CD14-positive monocyte (primary cell): ENCODE results near the gene PUS7. TPM values are rescaled to one million over a fixed set of nuclear protein-coding genes. Genes with fewer than 3 reads are reported as not detected.
"Not testable (repeated sequence)": the region's sequence is repeated elsewhere in the genome, so short reads cannot be mapped to it uniquely, and the experiment has no call there.

ENCODE experiments used
- DNase-seq, 3 donors: peaks; one replicate each; pipeline ENCODE4 v3.0.0-alpha.2; 2011 to 2022
- H2AFZ ChIP-seq: 2 replicates; pipeline ENCODE4 v1.6.0; 2012; ENCODE audit warnings: mild to moderate bottlenecking, low read depth, low read length, inconsistent platforms; ENCODE audit not compliant: insufficient read depth, poor library complexity, severe bottlenecking
- H3K27ac ChIP-seq, 2 donors: 1 replicate in 1 of 2; 2 replicates in 1 of 2; pipeline ENCODE4 v1.5.1; 2012 to 2013; ENCODE audit warnings: low read length in 2 of 2, control low read depth in 1 of 2, inconsistent platforms in 1 of 2, low read depth in 1 of 2, mild to moderate bottlenecking in 1 of 2
- H3K27me3 ChIP-seq, 2 donors: one replicate each; pipeline versions ENCODE4 v1.6.0 to v1.6.1; 2011 to 2013; ENCODE audit warnings: low read length in 2 of 2; ENCODE audit not compliant: control insufficient read depth in 2 of 2, insufficient read depth in 2 of 2
- H3K36me3 ChIP-seq, 2 donors: replicated peaks in 1 of 2; 1 replicate in 1 of 2; 2 replicates in 1 of 2; pipeline versions ENCODE4 v1.5.1 to v1.6.1; 2012 to 2013; ENCODE audit warnings: low read length in 2 of 2, control low read depth in 1 of 2, inconsistent platforms in 1 of 2, mild to moderate bottlenecking in 1 of 2; ENCODE audit not compliant: insufficient read depth in 2 of 2, control insufficient read depth in 1 of 2
- H3K4me1 ChIP-seq, 2 donors: 1 replicate in 1 of 2; 2 replicates in 1 of 2; pipeline versions ENCODE4 v1.5.1 to v1.6.1; 2012 to 2013; ENCODE audit warnings: low read length in 2 of 2, control low read depth in 1 of 2, inconsistent platforms in 1 of 2, mild to moderate bottlenecking in 1 of 2, moderate library complexity in 1 of 2; ENCODE audit not compliant: insufficient read depth in 2 of 2, control insufficient read depth in 1 of 2
- H3K4me2 ChIP-seq: replicated peaks from 2 replicates; pipeline ENCODE3; 2012; ENCODE audit warnings: low read length, moderate library complexity, mild to moderate bottlenecking; ENCODE audit not compliant: poor library complexity, severe bottlenecking; ENCODE audit errors: extremely low read depth
- H3K4me3 ChIP-seq, 3 experiments: fragments of 200-600 bp in 1 of 3; sonication (generic) in 1 of 3; replicated peaks in 1 of 3; 1 replicate in 2 of 3; 2 replicates in 1 of 3; pipeline ENCODE4 v1.5.1; 2011 to 2013; ENCODE audit warnings: low read length in 3 of 3, mild to moderate bottlenecking in 3 of 3, control low read depth in 2 of 3, low read depth in 2 of 3, inconsistent platforms in 1 of 3, moderate library complexity in 1 of 3
- H3K79me2 ChIP-seq: 2 replicates; pipeline ENCODE4 v1.6.0; 2012; ENCODE audit warnings: mild to moderate bottlenecking, control low read depth, inconsistent platforms, low read length, moderate library complexity; ENCODE audit not compliant: insufficient read depth
- H3K9ac ChIP-seq: 2 replicates; pipeline ENCODE4 v1.6.0; 2017; ENCODE audit warnings: low read length, mild to moderate bottlenecking; ENCODE audit not compliant: insufficient read depth, poor library complexity, severe bottlenecking
- H3K9me3 ChIP-seq, 2 donors: replicated peaks in 1 of 2; 1 replicate in 1 of 2; 2 replicates in 1 of 2; pipeline versions ENCODE4 v1.5.1 to v1.6.1; 2012 to 2013; ENCODE audit warnings: low read length in 2 of 2, control low read depth in 1 of 2; ENCODE audit not compliant: control insufficient read depth in 1 of 2, insufficient read depth in 1 of 2
- H4K20me1 ChIP-seq: 2 replicates; pipeline ENCODE4 v1.6.0; 2012; ENCODE audit warnings: mild to moderate bottlenecking, low read length, control low read depth, moderate library complexity; ENCODE audit not compliant: insufficient read depth
- H3K27ac Mint-ChIP-seq, 7 donors: one replicate each; pipeline ENCODE4 v1.8.0; 2020; ENCODE audit warnings: mild to moderate bottlenecking in 7 of 7, mixed read lengths in 7 of 7, moderate library complexity in 6 of 7, inconsistent platforms in 2 of 7
- H3K27me3 Mint-ChIP-seq, 3 donors: one replicate each; pipeline ENCODE4 v1.8.0; 2021 to 2022; ENCODE audit warnings: low read depth in 3 of 3, mild to moderate bottlenecking in 3 of 3, mixed read lengths in 3 of 3, moderate library complexity in 3 of 3, inconsistent platforms in 1 of 3
- H3K36me3 Mint-ChIP-seq, 2 donors: one replicate each; pipeline ENCODE4 v1.8.0; 2020; ENCODE audit warnings: mixed read lengths in 2 of 2, inconsistent platforms in 1 of 2, mild to moderate bottlenecking in 1 of 2
- H3K4me1 Mint-ChIP-seq: one replicate; pipeline ENCODE4 v1.8.0; 2020; ENCODE audit warnings: mild to moderate bottlenecking, mixed read lengths
- H3K4me3 Mint-ChIP-seq, 2 donors: one replicate each; pipeline ENCODE4 v1.8.0; 2020; ENCODE audit warnings: mild to moderate bottlenecking in 2 of 2, mixed read lengths in 2 of 2, moderate library complexity in 1 of 2
- H3K9me3 Mint-ChIP-seq, 7 donors: one replicate each; pipeline ENCODE4 v1.8.0; 2020 to 2022; ENCODE audit warnings: mixed read lengths in 7 of 7, mild to moderate bottlenecking in 6 of 7, moderate library complexity in 6 of 7, inconsistent platforms in 2 of 7
- WGBS: methylation state at CpG from one replicate; pipeline ENCODE4 v1.1.5; 2013; ENCODE audit warnings: missing lambda C conversion rate; ENCODE audit not compliant: insufficient coverage; 5-methylcytosine and 5-hydroxymethylcytosine counted together
- intact Hi-C, 2 donors: fragments of 100-400 bp; cut with micrococcal nuclease; formaldehyde crosslinking; loops; one replicate each; pipeline versions ENCODE4 v1.15.0 to v1.15.1; 2023
- polyA plus RNA-seq, 3 donors: library from polyadenylated mRNA; depleted of rRNA in 1 of 3; unstranded in 2 of 3; stranded (reverse) in 1 of 3; fragments of 300-500 nt in 2 of 3; fragments of >200 nt in 1 of 3; fragmentation: Illumina TruSeq in 2 of 3; gene quantifications; 1 replicate in 2 of 3; 2 replicates in 1 of 3; pipeline ENCODE4 v1.2.3, GENCODE V29; 2012 to 2021
- TF ChIP-seq, protein P1 (sequence below): fragments of 200-600 bp; IDR thresholded peaks from one replicate; pipeline ENCODE4 v1.8.0; 2022; ENCODE audit warnings: antibody characterized with exemption, mild to moderate bottlenecking

Gene PUS7
- polyA plus RNA-seq, 3 donors, result 1.3 to 1.8 (median 1.6) TPM

DNA sequence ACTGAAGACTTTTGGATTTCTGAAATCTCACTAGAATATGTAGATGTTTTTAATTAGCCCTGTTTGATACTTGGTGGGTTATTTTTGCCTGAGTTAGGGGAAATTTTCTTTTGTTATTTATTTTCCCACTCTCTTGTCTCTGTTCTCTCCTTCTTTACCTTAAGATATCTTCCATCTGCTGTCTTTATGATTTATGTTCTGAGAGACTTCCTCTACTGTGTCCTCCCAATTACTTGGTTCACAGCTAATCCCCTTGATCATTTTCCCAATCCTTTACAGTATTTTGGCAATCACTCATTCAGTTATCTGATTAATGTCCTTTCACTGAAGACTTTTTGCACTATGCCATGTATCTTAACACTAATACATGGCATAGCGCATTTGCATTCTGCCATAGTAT lies 83.8 kb downstream of the PUS7 start:
- no peak overlapping the region for H3K4me3 Mint-ChIP-seq
- no peaks in the 10 kb centered on the region for H3K27me3 ChIP-seq
- H2AFZ ChIP-seq, result no peak overlapping the region
- no peaks in the 10 kb centered on the region for H3K36me3 Mint-ChIP-seq
- H4K20me1 ChIP-seq, result no peaks in the 10 kb centered on the region
- H3K9me3 Mint-ChIP-seq, result peaks cover 5 to 15% (median 12%) of the 10 kb centered on the region in 7 donors
- intact Hi-C loops, result no loop called here
- no peak overlapping the region for H3K27ac ChIP-seq
- peaks cover 0 to 12% of the 10 kb centered on the region in 2 donors for H3K9me3 ChIP-seq
- H3K27ac Mint-ChIP-seq, result no peak overlapping the region
- no peak for DNase-seq
- H3K36me3 ChIP-seq, result no peaks in the 10 kb centered on the region
- WGBS, result no CpG with 5 or more reads among the region's 1 CpG
- TF ChIP-seq, protein P1, sequence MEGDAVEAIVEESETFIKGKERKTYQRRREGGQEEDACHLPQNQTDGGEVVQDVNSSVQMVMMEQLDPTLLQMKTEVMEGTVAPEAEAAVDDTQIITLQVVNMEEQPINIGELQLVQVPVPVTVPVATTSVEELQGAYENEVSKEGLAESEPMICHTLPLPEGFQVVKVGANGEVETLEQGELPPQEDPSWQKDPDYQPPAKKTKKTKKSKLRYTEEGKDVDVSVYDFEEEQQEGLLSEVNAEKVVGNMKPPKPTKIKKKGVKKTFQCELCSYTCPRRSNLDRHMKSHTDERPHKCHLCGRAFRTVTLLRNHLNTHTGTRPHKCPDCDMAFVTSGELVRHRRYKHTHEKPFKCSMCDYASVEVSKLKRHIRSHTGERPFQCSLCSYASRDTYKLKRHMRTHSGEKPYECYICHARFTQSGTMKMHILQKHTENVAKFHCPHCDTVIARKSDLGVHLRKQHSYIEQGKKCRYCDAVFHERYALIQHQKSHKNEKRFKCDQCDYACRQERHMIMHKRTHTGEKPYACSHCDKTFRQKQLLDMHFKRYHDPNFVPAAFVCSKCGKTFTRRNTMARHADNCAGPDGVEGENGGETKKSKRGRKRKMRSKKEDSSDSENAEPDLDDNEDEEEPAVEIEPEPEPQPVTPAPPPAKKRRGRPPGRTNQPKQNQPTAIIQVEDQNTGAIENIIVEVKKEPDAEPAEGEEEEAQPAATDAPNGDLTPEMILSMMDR, result no peak
- no peak overlapping the region for H3K9ac ChIP-seq
- no peaks in the 10 kb centered on the region for H3K79me2 ChIP-seq
- no peak overlapping the region for H3K4me3 ChIP-seq
- H3K27me3 Mint-ChIP-seq, result peaks cover 0 to 8% (median 2%) of the 10 kb centered on the region in 3 donors
- no peaks in the 10 kb centered on the region for H3K4me1 ChIP-seq
- no peak overlapping the region for H3K4me2 ChIP-seq
- H3K4me1 Mint-ChIP-seq, result peaks cover 3% of the 10 kb centered on the region

DNA sequence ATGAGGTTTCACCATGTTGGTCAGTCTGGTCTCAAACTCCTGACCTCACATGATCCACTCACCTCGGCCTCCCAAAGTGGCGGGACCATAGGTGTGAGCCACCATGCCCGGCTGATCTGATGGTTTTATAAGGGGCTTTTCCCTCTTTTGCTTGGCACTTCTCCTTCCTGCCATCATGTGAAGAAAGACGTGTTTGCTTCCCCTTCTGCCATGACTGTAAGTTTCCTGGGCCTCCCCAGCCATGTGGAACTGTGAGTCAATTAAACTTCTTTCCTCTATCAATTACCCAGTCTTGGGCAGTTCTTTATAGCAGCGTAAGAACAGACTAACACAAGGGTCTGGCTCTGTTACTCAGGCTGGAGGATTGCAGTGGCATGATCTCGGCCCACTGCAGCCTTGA lies 84.7 kb downstream of the PUS7 start:
- H3K9ac ChIP-seq, H3K4me1 Mint-ChIP-seq, H3K4me3 Mint-ChIP-seq, H3K27me3 Mint-ChIP-seq, H3K4me2 ChIP-seq, H3K27me3 ChIP-seq, DNase-seq, H3K4me1 ChIP-seq, H3K4me3 ChIP-seq, H4K20me1 ChIP-seq, H3K36me3 ChIP-seq, H3K27ac ChIP-seq, H2AFZ ChIP-seq, intact Hi-C loops, H3K79me2 ChIP-seq, H3K36me3 Mint-ChIP-seq: not testable (repeated sequence)
- 65% methylated on average over 4 of the region's 6 CpGs for WGBS
- Mint-ChIP-seq H3K27ac (peak overlapping the region in 1 of 7 donors; percentile 13), H3K9me3 (peaks cover 5 to 15% (median 12%) of the 10 kb centered on the region in 7 donors)
- H3K9me3 ChIP-seq, result peaks cover 0 to 12% of the 10 kb centered on the region in 2 donors
